Skeletal muscle satellite cell (primary cell): ENCODE measurements around the gene SARNP. TPM values are rescaled to one million over a fixed set of nuclear protein-coding genes. Genes with fewer than 3 reads are reported as not detected.
A peak's percentile ranks its signal among the peaks of the same experiment; 100 is the strongest.

Experiments used
- H3K27me3 ChIP-seq: 2 replicates; pipeline ENCODE4 v1.7.0; 2013; ENCODE audit warnings: low read length; ENCODE audit not compliant: control insufficient read depth, insufficient read depth
- H3K36me3 ChIP-seq: 2 replicates; pipeline ENCODE4 v1.7.0; 2013; ENCODE audit warnings: mild to moderate bottlenecking, control low read depth, low read length; ENCODE audit not compliant: insufficient read depth
- H3K4me1 ChIP-seq: 2 replicates; pipeline ENCODE4 v1.7.0; 2013; ENCODE audit warnings: low read length; ENCODE audit not compliant: control insufficient read depth, insufficient read depth
- H3K4me2 ChIP-seq: 2 replicates; pipeline ENCODE4 v1.7.0; 2013; ENCODE audit warnings: mild to moderate bottlenecking, low read length
- H3K4me3 ChIP-seq: 2 replicates; pipeline ENCODE4 v1.7.0; 2013; ENCODE audit warnings: low read length
- H3K9ac ChIP-seq: 2 replicates; pipeline ENCODE4 v1.7.0; 2013; ENCODE audit warnings: mild to moderate bottlenecking, low read depth, low read length, moderate library complexity
- H3K9me3 ChIP-seq: replicated peaks from 2 replicates; pipeline ENCODE4 v1.7.0; 2013; ENCODE audit warnings: mild to moderate bottlenecking, control low read depth, low read length
- small RNA-seq: library from RNA; depleted of rRNA; stranded (forward); fragments of <200 nt; gene quantifications from one replicate; pipeline ENCODE3, GENCODE V24; 2012

SARNP gene

GRCh38 chr12:55708695-55709233 is 108.8 kb downstream of the SARNP start:
- H3K4me2 ChIP-seq, result peak overlapping the region; percentile 92
- H3K36me3 ChIP-seq, result no peaks in the 10 kb centered on the region
- H3K27me3 ChIP-seq, result no peaks in the 10 kb centered on the region
- H3K4me3 ChIP-seq, result peak overlapping the region; percentile 84
- no peaks in the 10 kb centered on the region for H3K9me3 ChIP-seq
- no peak overlapping the region for H3K9ac ChIP-seq
- H3K4me1 ChIP-seq, result peaks cover 58% of the 10 kb centered on the region

GRCh38 chr12:55707841-55708694 is 109.5 kb downstream of the SARNP start, which contains the start of gene ITGA7:
TSS of gene ITGA7 (minus strand) at chr12:55707904. CDS start at chr12:55707682, 222 bp downstream.
- H3K9me3 ChIP-seq, result no peaks in the 10 kb centered on the region
- H3K4me3 ChIP-seq, result peak within 1 kb of the TSS; percentile 84
- no peaks in the 10 kb centered on the region for H3K36me3 ChIP-seq
- H3K4me2 ChIP-seq, result peak within 1 kb of the TSS; percentile 92
- H3K27me3 ChIP-seq, result no peaks in the 10 kb centered on the region
- H3K4me1 ChIP-seq, result peaks cover 59% of the 10 kb centered on the region
- H3K9ac ChIP-seq, result peak within 1 kb of the TSS; percentile 52

Small RNAs within 50 kb of the gene (small RNA-seq; reads per million reads assigned to genes)
- gene AC009779.1 (not detected), gene RF00017 (not detected)
